Stimulated activated CD8-positive, alpha-beta memory T cell treated with anti-CD3 and anti-CD28 coated beads, Interleukin-7, amount 100 ng/mL, for 24 hours (primary cell): ENCODE results near the gene FAM184A.
"Not testable (repeated sequence)": the region's sequence is repeated elsewhere in the genome, so short reads cannot be mapped to it uniquely, and the experiment has no call there.

Source experiments
- DNase-seq: peaks from one replicate; pipeline ENCODE4 v3.0.0-alpha.2; 2020; ENCODE audit warnings: low read depth

Gene FAM184A, protein sequence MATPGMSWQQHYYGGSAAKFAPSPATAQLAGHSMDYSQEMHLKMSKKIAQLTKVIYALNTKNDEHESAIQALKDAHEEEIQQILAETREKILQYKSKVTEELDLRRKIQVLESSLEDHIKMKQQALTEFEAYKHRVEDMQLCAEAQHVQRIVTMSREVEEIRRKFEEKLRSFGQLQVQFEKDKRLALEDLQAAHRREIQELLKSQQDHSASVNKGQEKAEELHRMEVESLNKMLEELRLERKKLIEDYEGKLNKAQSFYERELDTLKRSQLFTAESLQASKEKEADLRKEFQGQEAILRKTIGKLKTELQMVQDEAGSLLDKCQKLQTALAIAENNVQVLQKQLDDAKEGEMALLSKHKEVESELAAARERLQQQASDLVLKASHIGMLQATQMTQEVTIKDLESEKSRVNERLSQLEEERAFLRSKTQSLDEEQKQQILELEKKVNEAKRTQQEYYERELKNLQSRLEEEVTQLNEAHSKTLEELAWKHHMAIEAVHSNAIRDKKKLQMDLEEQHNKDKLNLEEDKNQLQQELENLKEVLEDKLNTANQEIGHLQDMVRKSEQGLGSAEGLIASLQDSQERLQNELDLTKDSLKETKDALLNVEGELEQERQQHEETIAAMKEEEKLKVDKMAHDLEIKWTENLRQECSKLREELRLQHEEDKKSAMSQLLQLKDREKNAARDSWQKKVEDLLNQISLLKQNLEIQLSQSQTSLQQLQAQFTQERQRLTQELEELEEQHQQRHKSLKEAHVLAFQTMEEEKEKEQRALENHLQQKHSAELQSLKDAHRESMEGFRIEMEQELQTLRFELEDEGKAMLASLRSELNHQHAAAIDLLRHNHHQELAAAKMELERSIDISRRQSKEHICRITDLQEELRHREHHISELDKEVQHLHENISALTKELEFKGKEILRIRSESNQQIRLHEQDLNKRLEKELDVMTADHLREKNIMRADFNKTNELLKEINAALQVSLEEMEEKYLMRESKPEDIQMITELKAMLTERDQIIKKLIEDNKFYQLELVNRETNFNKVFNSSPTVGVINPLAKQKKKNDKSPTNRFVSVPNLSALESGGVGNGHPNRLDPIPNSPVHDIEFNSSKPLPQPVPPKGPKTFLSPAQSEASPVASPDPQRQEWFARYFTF

GRCh38 chr6:119078376-119079282 lies at the start of gene FAM184A:
TSS of gene FAM184A (minus strand) at chr6:119078664. CDS start at chr6:119078299, 365 bp downstream.
- DNase-seq, result peak; percentile 35

- DNase-seq, result no peak
Observed at GRCh38 chr6:119127627-119128026, 49.2 kb upstream of the FAM184A start.

- no peak for DNase-seq
Observed at GRCh38 chr6:119126826-119127225, 48.4 kb upstream of the FAM184A start.

GRCh38 chr6:119126140-119126539 lies 47.7 kb upstream of the FAM184A start:
- no peak for DNase-seq

- no peak for DNase-seq
Observed at GRCh38 chr6:119125576-119125975, 47.1 kb upstream of the FAM184A start.

DNA sequence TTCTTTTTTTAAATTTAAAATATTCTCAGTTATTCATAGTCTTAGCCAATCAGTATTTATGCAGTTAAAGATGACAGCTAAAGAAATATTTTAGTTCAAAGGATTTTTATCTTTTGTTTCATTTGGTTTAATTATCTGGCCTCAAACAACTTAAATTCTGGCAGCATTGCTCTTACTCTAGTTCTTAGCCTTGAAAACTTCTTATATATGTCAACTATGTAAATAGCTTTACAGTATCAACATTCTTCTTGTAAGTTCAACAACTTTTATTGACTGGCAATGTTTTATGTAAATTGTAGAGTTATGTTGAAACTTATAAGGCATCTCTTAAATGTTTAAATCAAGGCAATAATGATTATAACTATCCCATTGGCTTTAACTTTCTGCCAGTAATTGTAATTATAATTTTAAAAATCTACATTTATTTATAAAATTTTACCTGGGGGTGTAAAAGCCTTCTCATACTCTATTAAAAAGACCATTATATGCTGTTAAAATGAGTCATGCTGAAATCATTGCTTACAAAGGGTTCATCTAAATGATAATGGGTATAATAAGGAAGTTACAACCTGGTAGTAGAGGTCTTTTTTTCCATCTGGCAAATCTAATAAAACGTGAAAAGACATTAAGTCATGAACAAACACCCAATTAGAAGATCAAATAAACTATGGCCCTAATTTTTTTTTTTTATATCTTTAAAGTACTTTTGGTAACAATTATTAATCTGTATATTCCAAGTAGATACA lies 45.8 kb upstream of the FAM184A start:
- DNase-seq, result no peak

- no peak for DNase-seq
Observed at GRCh38 chr6:119122336-119122735, 43.9 kb upstream of the FAM184A start.

DNA sequence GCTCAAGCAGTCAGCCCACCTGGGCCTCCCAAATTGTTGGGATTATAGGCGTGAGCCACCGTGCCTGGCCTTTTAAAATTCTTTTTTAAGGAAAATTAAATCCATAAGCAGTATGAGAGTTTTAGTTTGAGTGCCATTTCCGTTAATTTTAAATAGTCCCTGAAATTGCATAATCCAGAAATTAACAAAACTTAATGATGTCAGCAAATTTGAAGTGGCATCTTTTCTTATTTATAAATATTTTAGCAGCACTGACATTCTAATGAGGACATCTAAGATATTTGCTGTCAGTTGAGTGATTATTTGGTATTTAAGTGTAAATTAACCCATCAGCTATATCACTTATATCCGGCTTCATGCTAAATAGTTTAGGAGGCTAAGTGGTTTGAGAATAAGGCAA lies 42.9 kb upstream of the FAM184A start:
- no peak for DNase-seq

DNA sequence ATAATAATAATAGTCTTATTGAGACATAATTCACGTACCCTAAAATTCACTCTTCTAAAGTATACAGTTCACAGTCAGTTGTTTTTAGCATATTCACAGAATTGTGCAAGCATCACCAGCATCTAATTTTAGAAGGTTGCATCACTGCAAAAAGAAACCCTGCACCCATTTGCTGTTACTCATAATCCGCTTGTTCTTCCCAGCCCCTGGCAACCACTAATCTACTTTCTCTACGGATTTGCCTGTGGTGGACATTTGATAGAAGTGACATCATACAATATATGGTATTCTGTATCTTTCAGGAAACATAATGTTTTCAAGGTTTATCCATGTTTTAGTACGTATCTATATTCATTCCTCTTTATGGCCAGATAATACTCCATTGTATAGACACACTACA lies 41.5 kb upstream of the FAM184A start:
- no peak for DNase-seq

DNA sequence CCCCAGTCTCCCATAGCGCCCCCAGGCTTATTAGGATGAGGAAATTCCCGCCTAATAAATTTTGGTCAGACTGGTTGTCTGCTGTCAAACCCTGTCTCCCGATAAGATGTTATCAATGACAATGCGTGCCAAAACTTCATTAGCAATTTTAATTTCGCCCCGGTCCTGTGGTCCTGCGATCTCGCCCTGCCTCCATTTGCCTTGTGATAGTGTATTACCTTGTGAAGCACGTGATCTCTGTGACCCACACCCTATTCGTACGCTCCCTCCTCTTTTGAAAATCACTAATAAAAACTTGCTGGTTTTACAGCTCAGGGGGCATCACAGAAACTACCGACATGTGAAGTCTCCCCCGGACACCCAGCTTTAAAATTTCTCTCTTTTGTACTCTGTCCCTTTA lies 40.6 kb upstream of the FAM184A start:
- DNase-seq, result not testable (repeated sequence)

DNA sequence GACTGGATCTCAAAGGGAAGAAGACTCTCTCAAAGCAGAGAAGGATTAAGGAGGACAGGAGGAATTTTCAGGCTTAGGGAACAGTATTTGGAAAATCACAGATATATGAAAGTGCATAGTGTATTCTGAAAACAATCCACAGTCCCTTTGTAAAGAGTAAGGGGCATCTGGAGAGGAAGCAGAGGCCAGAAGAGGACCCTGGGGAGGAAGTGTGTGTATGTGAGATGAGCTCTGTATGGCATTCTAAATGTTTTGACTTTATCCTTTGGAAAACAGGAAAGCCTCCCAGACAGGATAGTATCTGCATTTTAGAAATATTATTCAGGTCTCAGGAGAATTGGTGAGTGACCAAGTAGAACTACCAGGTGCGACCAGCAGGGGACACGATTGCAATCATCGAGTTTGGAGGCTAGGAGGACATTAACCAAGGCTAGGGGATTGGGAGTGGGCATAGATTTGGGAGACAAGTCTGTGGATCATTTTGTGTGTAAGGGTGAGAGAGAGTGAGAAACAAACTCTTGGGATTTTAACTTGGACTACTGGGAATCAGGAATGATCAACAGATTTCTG lies 38.3 kb upstream of the FAM184A start:
- no peak for DNase-seq

GRCh38 chr6:119113961-119114360 lies 35.5 kb upstream of the FAM184A start:
- DNase-seq, result no peak

DNA sequence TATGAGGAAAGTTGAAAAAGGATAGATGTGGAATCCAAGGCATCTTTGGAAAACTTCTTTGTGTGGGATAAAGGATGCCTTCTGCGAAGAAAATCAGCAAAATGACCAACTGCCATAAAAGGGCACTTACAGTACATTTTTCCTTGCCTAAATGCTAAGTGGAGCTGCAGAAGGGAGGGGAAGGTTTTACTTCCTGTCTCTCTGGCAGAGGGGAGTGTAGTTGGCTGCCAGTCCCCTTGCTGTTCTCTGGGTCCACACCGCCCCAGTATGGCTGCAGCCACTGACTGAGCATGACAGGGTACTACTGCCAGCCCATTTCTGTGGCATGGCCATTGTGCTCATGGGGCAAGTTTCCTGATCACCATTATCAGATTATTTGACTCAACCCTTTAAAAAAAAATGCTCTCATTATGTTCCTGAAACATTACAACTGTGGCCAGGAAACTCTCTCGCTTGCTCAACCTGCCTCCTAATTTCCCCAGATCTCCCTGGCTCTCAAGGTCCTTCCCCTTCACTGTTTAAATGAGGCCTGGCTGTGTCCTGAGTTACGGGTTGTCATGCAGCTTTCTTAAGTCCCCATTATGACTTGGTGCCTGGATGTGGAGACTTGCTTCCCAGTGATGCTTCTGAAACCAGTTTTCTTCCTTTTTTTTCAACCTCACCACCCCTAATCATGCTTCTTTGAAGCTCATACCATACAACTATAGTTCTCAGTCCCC lies 34.5 kb upstream of the FAM184A start:
- DNase-seq, result no peak

DNA sequence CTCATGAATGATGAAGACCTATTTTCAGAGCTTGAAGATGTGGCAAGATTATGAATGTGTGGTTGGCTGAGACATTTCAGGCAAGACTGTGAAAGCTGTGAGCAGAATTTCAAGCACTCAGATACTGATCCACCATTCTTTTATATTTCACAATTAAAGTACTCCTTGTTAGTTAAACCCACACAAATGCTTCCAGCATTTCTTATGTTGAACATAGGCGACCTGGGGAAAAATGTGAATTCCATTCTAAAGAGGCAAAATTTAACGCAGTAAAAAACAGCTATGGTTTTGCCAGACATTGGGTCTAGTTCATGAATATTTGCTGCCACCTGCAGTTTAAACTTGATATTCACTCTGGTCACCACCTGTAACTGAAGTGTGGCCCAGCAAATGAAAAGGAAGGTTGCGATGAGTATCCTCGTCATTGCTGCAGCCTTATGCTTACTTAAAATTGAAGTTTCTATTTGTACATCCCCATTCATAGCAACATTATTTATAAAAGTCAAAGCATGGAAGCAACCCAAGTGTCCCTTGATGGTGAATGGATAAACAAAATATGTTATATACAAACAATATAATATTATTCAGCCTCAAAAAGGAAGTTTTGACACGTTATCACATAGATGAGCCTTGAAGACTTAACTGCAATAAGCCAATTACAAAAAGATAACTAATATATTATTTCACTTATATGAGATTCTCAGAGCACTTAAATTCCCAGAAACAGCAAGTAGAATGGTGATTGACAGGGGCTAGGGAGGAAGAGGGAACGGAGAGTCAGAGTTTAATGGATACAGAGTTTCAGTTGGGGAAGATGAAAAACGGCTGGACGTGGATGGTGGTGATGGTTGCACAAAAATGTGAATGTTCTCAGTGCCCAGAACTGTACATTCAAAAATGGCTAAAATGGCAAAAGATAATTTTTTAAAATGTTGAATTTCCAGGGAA lies 32.4 kb upstream of the FAM184A start:
- no peak for DNase-seq

- DNase-seq, result no peak
Observed at GRCh38 chr6:119109654-119110325, 31.3 kb upstream of the FAM184A start.

DNA sequence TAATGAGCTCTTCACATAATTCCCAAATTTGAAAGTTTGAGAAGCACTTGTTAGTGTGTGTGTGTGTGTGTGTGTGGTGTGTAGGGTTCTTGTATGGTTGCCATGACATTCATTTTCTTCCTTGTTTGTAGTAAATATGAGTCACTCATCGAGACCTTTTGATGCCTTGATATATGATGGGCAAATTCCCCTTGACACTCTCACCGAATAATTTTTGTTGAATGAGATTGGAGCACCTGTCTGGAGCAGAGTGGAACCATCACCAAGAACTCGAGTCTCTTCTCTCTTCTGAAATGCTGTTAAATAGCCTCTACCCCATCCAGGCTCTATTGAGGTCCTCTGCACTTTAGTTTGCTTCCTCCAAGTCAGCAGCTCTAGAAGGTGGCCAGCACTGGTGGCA lies 29.6 kb upstream of the FAM184A start:
- no peak for DNase-seq

DNA sequence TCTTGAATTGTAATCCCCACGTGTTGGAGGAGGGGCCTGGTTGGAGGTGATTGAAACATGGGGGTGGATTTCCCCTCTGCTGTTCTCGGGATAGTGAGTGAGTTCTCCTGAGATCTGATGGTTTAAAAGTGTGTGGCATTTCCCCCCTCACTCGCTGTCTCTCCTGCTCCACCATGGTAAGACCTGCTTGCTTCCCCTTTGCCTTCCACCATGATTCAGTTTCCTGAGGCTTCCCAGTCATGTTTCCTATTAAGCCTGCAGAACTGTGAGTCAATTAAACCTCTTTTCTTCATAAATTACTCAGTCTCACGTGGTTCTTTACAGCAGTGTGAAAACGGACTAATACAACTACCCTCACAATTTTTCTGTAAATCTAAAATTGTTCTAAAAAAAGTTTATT lies 26.8 kb upstream of the FAM184A start:
- DNase-seq, result no peak

DNA sequence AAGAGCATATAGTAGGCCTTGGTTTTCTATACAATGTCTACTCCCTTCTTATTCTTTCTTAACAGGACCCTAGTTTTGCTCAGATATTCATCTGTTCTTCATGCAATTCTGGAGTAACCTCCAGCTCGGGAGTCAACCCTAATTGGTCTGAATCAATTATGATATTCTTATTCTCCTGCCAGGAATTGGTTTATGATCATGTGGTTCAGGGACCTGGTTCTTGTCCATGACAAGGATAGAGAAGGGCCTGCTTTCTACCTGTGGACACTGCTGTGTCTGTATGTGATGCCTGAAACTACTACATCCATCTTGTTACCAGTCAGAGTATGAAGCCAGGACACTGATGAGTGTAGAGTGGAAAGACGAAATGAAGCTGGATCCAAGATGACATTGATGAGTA lies 24.4 kb upstream of the FAM184A start:
- DNase-seq, result no peak
